H1 (cell line): ENCODE measurements around the gene SOX6. TPM values are rescaled to one million over a fixed set of nuclear protein-coding genes. Genes with fewer than 3 reads are reported as not detected.

Experiments
- CTCF ChIA-PET: fragments of 300-600 bp; sonication (Branson Sonifier 250); formaldehyde crosslinking; loops from one replicate; lab custom pipeline; 2021; ENCODE audit not compliant: partially characterized antibody; lab: Charles Lee
- POLR2A ChIA-PET: fragments of 300-600 bp; sonication (Branson Sonifier 250); formaldehyde crosslinking; loops from one replicate; lab custom pipeline; 2021; ENCODE audit warnings: inconsistent platforms; ENCODE audit not compliant: partially characterized antibody; lab: Charles Lee
- DNase-seq, 2 experiments: peaks; one replicate each; pipeline versions ENCODE4 v3.0.0 to v3.0.0-alpha.2; 2010 to 2022; ENCODE audit warnings: low spot score in 2 of 2, low read depth in 1 of 2, mixed read lengths in 1 of 2
- FAIRE-seq: peaks from 2 replicates; lab custom pipeline; 2011; peaks lifted over from hg19 to GRCh38; lab: Jason Lieb, UNC
- H2AFZ ChIP-seq: 2 replicates; pipeline ENCODE4 v1.8.1; 2012; ENCODE audit warnings: low read length, inconsistent platforms
- H2AK5ac ChIP-seq: 2 replicates; pipeline ENCODE4 v1.6.1; 2013; ENCODE audit warnings: low read depth, low read length
- H2BK120ac ChIP-seq: replicated peaks from 2 replicates; pipeline ENCODE3; 2013; ENCODE audit warnings: low read depth, low read length, inconsistent platforms
- H2BK12ac ChIP-seq: 2 replicates; pipeline ENCODE4 v1.6.1; 2013; ENCODE audit warnings: low read depth, low read length
- H2BK15ac ChIP-seq: 2 replicates; pipeline ENCODE4 v1.6.1; 2013; ENCODE audit warnings: low read length
- H2BK20ac ChIP-seq: 2 replicates; pipeline ENCODE4 v1.6.1; 2013; ENCODE audit warnings: low read length
- H2BK5ac ChIP-seq: 2 replicates; pipeline ENCODE4 v1.6.1; 2013; ENCODE audit warnings: low read depth, low read length
- H3K14ac ChIP-seq: 2 replicates; pipeline ENCODE4 v1.6.1; 2013; ENCODE audit warnings: inconsistent platforms; ENCODE audit not compliant: insufficient read length
- H3K18ac ChIP-seq: 2 replicates; pipeline ENCODE4 v1.6.1; 2013; ENCODE audit warnings: low read length; ENCODE audit errors: extremely low read depth
- H3K23ac ChIP-seq: 2 replicates; pipeline ENCODE4 v1.6.1; 2013; ENCODE audit warnings: inconsistent platforms; ENCODE audit not compliant: insufficient read length
- H3K23me2 ChIP-seq: 2 replicates; pipeline ENCODE4 v1.6.1; 2013; ENCODE audit warnings: low read depth, low read length
- H3K27ac ChIP-seq: 2 replicates; pipeline ENCODE4 v1.6.1; 2011; ENCODE audit warnings: low read depth, low read length, inconsistent platforms
- H3K27me3 ChIP-seq, 4 experiments: replicated peaks in 1 of 4; 1 replicate in 1 of 4; 2 replicates in 3 of 4; pipeline versions ENCODE4 v1.6.1 to v1.8.1; 2011 to 2013; ENCODE audit warnings: low read length in 3 of 4, mild to moderate bottlenecking in 3 of 4, inconsistent platforms in 2 of 4, mixed read lengths in 2 of 4, moderate library complexity in 1 of 4; ENCODE audit not compliant: control insufficient read depth in 3 of 4, insufficient read depth in 3 of 4; ENCODE audit errors: extremely low read depth in 1 of 4
- H3K36me3 ChIP-seq, 4 experiments: 2 replicates each; pipeline versions ENCODE4 v1.6.1 to v1.8.1; 2011 to 2013; ENCODE audit warnings: mild to moderate bottlenecking in 4 of 4, low read length in 3 of 4, moderate library complexity in 2 of 4, control low read depth in 1 of 4, inconsistent platforms in 1 of 4; ENCODE audit not compliant: insufficient read depth in 4 of 4, control insufficient read depth in 2 of 4
- H3K4ac ChIP-seq: replicated peaks from 2 replicates; pipeline ENCODE3; 2013; ENCODE audit warnings: low read length, low read depth, mixed read lengths, inconsistent platforms; ENCODE audit not compliant: insufficient read length
- H3K4me1 ChIP-seq, 4 experiments: replicated peaks in 1 of 4; 1 replicate in 1 of 4; 2 replicates in 3 of 4; pipeline versions ENCODE4 v1.6.1 to v1.8.1; 2011 to 2013; ENCODE audit warnings: low read length in 3 of 4, inconsistent platforms in 2 of 4, mixed read lengths in 1 of 4; ENCODE audit not compliant: insufficient read depth in 4 of 4, control insufficient read depth in 3 of 4
- H3K4me2 ChIP-seq, 2 experiments: 2 replicates each; pipeline versions ENCODE4 v1.6.1 to v1.8.1; 2011 to 2013; ENCODE audit warnings: low read depth in 2 of 2, low read length in 2 of 2, control low read depth in 1 of 2, inconsistent platforms in 1 of 2, mild to moderate bottlenecking in 1 of 2; ENCODE audit not compliant: insufficient read depth in 1 of 2
- H3K4me3 ChIP-seq, 4 experiments: fragments of 200-600, 300-600 bp in 1 of 4; sonication (generic), shearing (Covaris generic), sonication (Bioruptor Twin) in 1 of 4; 2 replicates each; pipeline versions ENCODE4 v1.5.1 to v1.8.1; 2011 to 2016; ENCODE audit warnings: low read length in 4 of 4, low read depth in 3 of 4, control low read depth in 2 of 4, inconsistent platforms in 2 of 4, mild to moderate bottlenecking in 2 of 4, mixed read lengths in 1 of 4, moderate library complexity in 1 of 4; ENCODE audit not compliant: insufficient read depth in 2 of 4; ENCODE audit errors: extremely low read depth in 1 of 4
- H3K56ac ChIP-seq: replicated peaks from 2 replicates; pipeline ENCODE3; 2013; ENCODE audit warnings: low read depth, mild to moderate bottlenecking, mixed read lengths, low read length, inconsistent platforms; ENCODE audit not compliant: insufficient read length
- H3K79me1 ChIP-seq: 2 replicates; pipeline ENCODE4 v1.6.1; 2013; ENCODE audit warnings: low read depth, low read length, control low read depth
- H3K79me2 ChIP-seq, 2 experiments: 2 replicates each; pipeline versions ENCODE4 v1.6.1 to v1.8.1; 2012 to 2013; ENCODE audit warnings: low read length in 2 of 2, mild to moderate bottlenecking in 2 of 2, inconsistent platforms in 1 of 2; ENCODE audit not compliant: insufficient read depth in 2 of 2, control insufficient read depth in 1 of 2
- H3K9ac ChIP-seq, 4 experiments: replicated peaks in 1 of 4; 1 replicate in 1 of 4; 2 replicates in 3 of 4; pipeline versions ENCODE4 v1.6.1 to v1.8.1; 2011 to 2013; ENCODE audit warnings: low read depth in 3 of 4, low read length in 3 of 4, control low read depth in 2 of 4, mild to moderate bottlenecking in 2 of 4, moderate library complexity in 2 of 4, inconsistent platforms in 1 of 4; ENCODE audit errors: extremely low read depth in 1 of 4
- H3K9me3 ChIP-seq, 2 experiments: 2 replicates each; pipeline versions ENCODE4 v1.6.1 to v1.8.1; 2012 to 2013; ENCODE audit warnings: mild to moderate bottlenecking in 2 of 2, moderate library complexity in 2 of 2, control low read depth in 1 of 2, inconsistent platforms in 1 of 2, low read depth in 1 of 2, low read length in 1 of 2, mixed read lengths in 1 of 2; ENCODE audit not compliant: insufficient read depth in 2 of 2
- H4K20me1 ChIP-seq, 2 experiments: replicated peaks in 1 of 2; 2 replicates each; pipeline versions ENCODE3 to v1.8.1; 2011 to 2013; ENCODE audit warnings: inconsistent platforms in 2 of 2, low read length in 2 of 2, mild to moderate bottlenecking in 1 of 2; ENCODE audit not compliant: insufficient read depth in 2 of 2, control insufficient read depth in 1 of 2
- H4K5ac ChIP-seq: 2 replicates; pipeline ENCODE4 v1.6.1; 2013; ENCODE audit warnings: low read length, low read depth, mixed read lengths, inconsistent platforms; ENCODE audit not compliant: insufficient read length
- H4K8ac ChIP-seq: 2 replicates; pipeline ENCODE4 v1.8.0; 2013; ENCODE audit warnings: mild to moderate bottlenecking, moderate library complexity, low read length, inconsistent platforms; ENCODE audit not compliant: insufficient read depth; ENCODE audit errors: extremely low read depth
- H4K91ac ChIP-seq: replicated peaks from 2 replicates; pipeline ENCODE3; 2013; ENCODE audit warnings: low read length, mixed read lengths, inconsistent platforms; ENCODE audit not compliant: insufficient read length
- HDAC2 ChIP-seq, 2 experiments: fragments of 300-600 bp in 1 of 2; sonication (generic) in 1 of 2; IDR thresholded peaks; 2 replicates each; pipeline ENCODE4 v1.6.1; 2011 to 2012; ENCODE audit warnings: low read depth in 2 of 2, low read length in 2 of 2, mild to moderate bottlenecking in 2 of 2, moderate library complexity in 2 of 2, borderline replicate concordance in 1 of 2, inconsistent platforms in 1 of 2
- PHF8 ChIP-seq: fragments of 200-600 bp; sonication (generic); conservative IDR thresholded peaks from 2 replicates; pipeline ENCODE4 v1.7.1; 2012; ENCODE audit warnings: low read depth, mild to moderate bottlenecking, inconsistent platforms, low read length, moderate library complexity
- POLR2AphosphoS5 ChIP-seq: IDR thresholded peaks from 2 replicates; pipeline ENCODE4 v1.6.1; 2011; ENCODE audit warnings: low read depth, low read length
- WGBS, 2 experiments: shearing (Covaris generic) in 1 of 2; methylation state at CpG; one replicate each; pipeline versions ENCODE4 v1.1.6 to v1.1.7; 2013 to 2015; ENCODE audit warnings: low lambda C conversion rate in 2 of 2, mixed read lengths in 2 of 2, inconsistent platforms in 1 of 2, low coverage in 1 of 2, missing lambda C conversion rate in 1 of 2; ENCODE audit not compliant: insufficient replicate concordance in 2 of 2, insufficient coverage in 1 of 2, insufficient read length in 1 of 2; ENCODE audit errors: extremely low coverage in 1 of 2, missing lambda C conversion rate in 1 of 2; 5-methylcytosine and 5-hydroxymethylcytosine counted together
- polyA plus RNA-seq, 7 experiments: library from polyadenylated mRNA; depleted of rRNA in 3 of 7; stranded (reverse) in 5 of 7; unstranded in 2 of 7; fragments of >200 nt in 5 of 7; fragments of 200-250 nt in 2 of 7; gene quantifications; 1 replicate in 5 of 7; 2 replicates in 1 of 7; 4 replicates in 1 of 7; pipeline versions ENCODE4 v1.2.1 to v1.2.3, GENCODE V29; 2011 to 2013; ENCODE audit warnings: missing spikeins in 2 of 7, mixed read lengths in 2 of 7
- total RNA-seq: library from RNA; stranded (reverse); fragmentation: NEBNext Ultra II Directional; extraction: Animal tissue kit (Norgen Biotek cat#: 25700); gene quantifications from 2 replicates; pipeline ENCODE4 v1.2.1, GENCODE V29; 2021

SOX6 gene
- total and polyA plus RNA-seq, 2 of the 8 experiments (the other 6 are each of a cell fraction or from before 2014, with no cell fraction given), result 0.09 TPM; not detected in 1

- Histone ChIP-seq H2BK15ac (no peak overlapping the region), H3K56ac (no peak overlapping the region), H3K79me2 (no peaks in the 10 kb centered on the region), H3K36me3 (no peaks in the 10 kb centered on the region), H3K23me2 (no peaks in the 10 kb centered on the region), H3K79me1 (no peaks in the 10 kb centered on the region), H3K9ac (no peak overlapping the region), H2BK12ac (no peak overlapping the region), H2AFZ (no peak overlapping the region), H3K4me3 (no peak overlapping the region), H3K18ac (no peak overlapping the region), H4K20me1 (no peaks in the 10 kb centered on the region), H3K4ac (no peak overlapping the region), H2BK120ac (no peak overlapping the region), H3K27ac (no peak overlapping the region), H3K14ac (no peak overlapping the region), H2BK20ac (no peak overlapping the region), H3K4me2 (no peak overlapping the region), H3K27me3 (no peaks in the 10 kb centered on the region), H2BK5ac (no peak overlapping the region), H4K8ac (no peak overlapping the region), H3K9me3 (no peaks in the 10 kb centered on the region), H3K23ac (no peak overlapping the region), H2AK5ac (no peak overlapping the region)
- ChIA-PET CTCF (interaction anchor here (1.0 to 1.1 kb wide), 2 partner anchors 9 to 347 kb away, joined by 3 read pairs; no protein-coding TSS in a partner anchor), POLR2A (no interaction called here)
- 100% methylated on average over 2 of the region's 2 CpGs; no CpG with 5 or more reads in 1 of the 2 experiments for WGBS, 2 experiments
- FAIRE-seq, result no peak
- DNase-seq, result no peak
- no peak for TF ChIP-seq POLR2AphosphoS5
- no peak for TF ChIP-seq HDAC2 (IDR thresholded peaks at IDR 0.05; ENCODE audit: borderline replicate concordance in 1 of 2, low read depth in 2 of 2, low read length in 2 of 2)
- TF ChIP-seq PHF8, result no peak
- TF ChIP-seq, all 59 proteins: peak for 0
- Histone ChIP-seq H3K4me1 (no peaks in the 10 kb centered on the region), H4K5ac (no peak overlapping the region), H4K91ac (no peak overlapping the region)
Observed at GRCh38 chr11:16278273-16278672, 78.1 kb downstream of the SOX6 start.
